ENCODE measurements around the gene ZNF496.
"Not testable (repeated sequence)": the region's sequence is repeated elsewhere in the genome, so short reads cannot be mapped to it uniquely, and the experiment has no call there.

Gene ZNF496

GRCh38 chr1:247367786-247368422 is 36.2 kb upstream of the ZNF496 start:
- no peaks in the 10 kb centered on the region for H3K9me3 ChIP-seq (replicated peaks; ENCODE audit: insufficient read depth, low read length)
- no peaks in the 10 kb centered on the region for H3K9me2 ChIP-seq (replicated peaks; ENCODE audit: insufficient read depth, low read length)
- H3K9ac ChIP-seq (ENCODE audit: low read length), result no peak overlapping the region
- H2AFZ ChIP-seq (ENCODE audit: low read length), result no peak overlapping the region
- TF ChIP-seq, protein P1, sequence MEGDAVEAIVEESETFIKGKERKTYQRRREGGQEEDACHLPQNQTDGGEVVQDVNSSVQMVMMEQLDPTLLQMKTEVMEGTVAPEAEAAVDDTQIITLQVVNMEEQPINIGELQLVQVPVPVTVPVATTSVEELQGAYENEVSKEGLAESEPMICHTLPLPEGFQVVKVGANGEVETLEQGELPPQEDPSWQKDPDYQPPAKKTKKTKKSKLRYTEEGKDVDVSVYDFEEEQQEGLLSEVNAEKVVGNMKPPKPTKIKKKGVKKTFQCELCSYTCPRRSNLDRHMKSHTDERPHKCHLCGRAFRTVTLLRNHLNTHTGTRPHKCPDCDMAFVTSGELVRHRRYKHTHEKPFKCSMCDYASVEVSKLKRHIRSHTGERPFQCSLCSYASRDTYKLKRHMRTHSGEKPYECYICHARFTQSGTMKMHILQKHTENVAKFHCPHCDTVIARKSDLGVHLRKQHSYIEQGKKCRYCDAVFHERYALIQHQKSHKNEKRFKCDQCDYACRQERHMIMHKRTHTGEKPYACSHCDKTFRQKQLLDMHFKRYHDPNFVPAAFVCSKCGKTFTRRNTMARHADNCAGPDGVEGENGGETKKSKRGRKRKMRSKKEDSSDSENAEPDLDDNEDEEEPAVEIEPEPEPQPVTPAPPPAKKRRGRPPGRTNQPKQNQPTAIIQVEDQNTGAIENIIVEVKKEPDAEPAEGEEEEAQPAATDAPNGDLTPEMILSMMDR (IDR thresholded peaks at IDR 0.05; ENCODE audit: low read length), result no peak
- TF ChIP-seq EZH2phosphoT487 (IDR thresholded peaks at IDR 0.05; ENCODE audit: low read length) (no peak), EZH2 (optimal IDR thresholded peaks at IDR 0.05; ENCODE audit: low read depth, low read length) (no peak)
- H3K27me3 ChIP-seq (replicated peaks; ENCODE audit: insufficient read depth, low read length), result no peaks in the 10 kb centered on the region
- H3K79me2 ChIP-seq (ENCODE audit: low read length), result no peaks in the 10 kb centered on the region
- no peaks in the 10 kb centered on the region for H4K20me1 ChIP-seq (ENCODE audit: insufficient read depth, low read length)
- H3K4me3 ChIP-seq (ENCODE audit: low read length), result no peak overlapping the region
- H3K27ac ChIP-seq (ENCODE audit: low read length), result no peak overlapping the region
- H3K4me2 ChIP-seq (ENCODE audit: low read depth, low read length), result no peak overlapping the region
- H3F3A ChIP-seq (ENCODE audit: insufficient read depth, low read length), result no peaks in the 10 kb centered on the region
- no peaks in the 10 kb centered on the region for H3K4me1 ChIP-seq (ENCODE audit: low read length)
- no peaks in the 10 kb centered on the region for H3K36me3 ChIP-seq (replicated peaks; ENCODE audit: insufficient read depth, low read length)
- DNase-seq, result no peak

- no peaks in the 10 kb centered on the region for H3K9me3 ChIP-seq (replicated peaks; ENCODE audit: insufficient read depth, low read length)
- H3F3A ChIP-seq (ENCODE audit: insufficient read depth, low read length), result no peaks in the 10 kb centered on the region
- H3K79me2 ChIP-seq (ENCODE audit: low read length), result no peaks in the 10 kb centered on the region
- H3K9ac ChIP-seq (ENCODE audit: low read length), result no peak overlapping the region
- H3K27me3 ChIP-seq (replicated peaks; ENCODE audit: insufficient read depth, low read length), result no peaks in the 10 kb centered on the region
- no peak overlapping the region for H3K27ac ChIP-seq (ENCODE audit: low read length)
- no peaks in the 10 kb centered on the region for H3K36me3 ChIP-seq (replicated peaks; ENCODE audit: insufficient read depth, low read length)
- H3K4me2 ChIP-seq (ENCODE audit: low read depth, low read length), result no peak overlapping the region
- H2AFZ ChIP-seq (ENCODE audit: low read length), result no peak overlapping the region
- H4K20me1 ChIP-seq (ENCODE audit: insufficient read depth, low read length), result no peaks in the 10 kb centered on the region
- H3K4me3 ChIP-seq (ENCODE audit: low read length), result no peak overlapping the region
- no peak for TF ChIP-seq EZH2phosphoT487 (IDR thresholded peaks at IDR 0.05; ENCODE audit: low read length)
- TF ChIP-seq EZH2 (optimal IDR thresholded peaks at IDR 0.05; ENCODE audit: low read depth, low read length), result no peak
- TF ChIP-seq, protein P1 (IDR thresholded peaks at IDR 0.05; ENCODE audit: low read length), result no peak
- H3K9me2 ChIP-seq (replicated peaks; ENCODE audit: insufficient read depth, low read length), result no peaks in the 10 kb centered on the region
- H3K4me1 ChIP-seq (ENCODE audit: low read length), result no peaks in the 10 kb centered on the region
- no peak for DNase-seq
Observed at GRCh38 chr1:247366926-247367645, 35.4 kb upstream of the ZNF496 start.

- H3K27ac ChIP-seq (ENCODE audit: low read length); H3F3A ChIP-seq (ENCODE audit: insufficient read depth, low read length); H3K79me2 ChIP-seq (ENCODE audit: low read length); DNase-seq; H3K9ac ChIP-seq (ENCODE audit: low read length); H3K4me1 ChIP-seq (ENCODE audit: low read length); H3K9me2 ChIP-seq (replicated peaks; ENCODE audit: insufficient read depth, low read length); H4K20me1 ChIP-seq (ENCODE audit: insufficient read depth, low read length); H3K4me2 ChIP-seq (ENCODE audit: low read depth, low read length); H3K36me3 ChIP-seq (replicated peaks; ENCODE audit: insufficient read depth, low read length); H3K27me3 ChIP-seq (replicated peaks; ENCODE audit: insufficient read depth, low read length); H3K9me3 ChIP-seq (replicated peaks; ENCODE audit: insufficient read depth, low read length); H2AFZ ChIP-seq (ENCODE audit: low read length); H3K4me3 ChIP-seq (ENCODE audit: low read length): not testable (repeated sequence)
Observed at GRCh38 chr1:247366345-247366744, 34.7 kb upstream of the ZNF496 start.

- no peaks in the 10 kb centered on the region for H3K4me1 ChIP-seq (ENCODE audit: low read length)
- H3K27ac ChIP-seq (ENCODE audit: low read length), result no peak overlapping the region
- no peaks in the 10 kb centered on the region for H3F3A ChIP-seq (ENCODE audit: insufficient read depth, low read length)
- no peak for TF ChIP-seq EZH2phosphoT487 (IDR thresholded peaks at IDR 0.05; ENCODE audit: low read length)
- TF ChIP-seq EZH2 (optimal IDR thresholded peaks at IDR 0.05; ENCODE audit: low read depth, low read length), result no peak
- TF ChIP-seq, protein P1 (IDR thresholded peaks at IDR 0.05; ENCODE audit: low read length), result no peak
- no peaks in the 10 kb centered on the region for H3K79me2 ChIP-seq (ENCODE audit: low read length)
- H2AFZ ChIP-seq (ENCODE audit: low read length), result no peak overlapping the region
- H3K4me3 ChIP-seq (ENCODE audit: low read length), result no peak overlapping the region
- H3K36me3 ChIP-seq (replicated peaks; ENCODE audit: insufficient read depth, low read length), result no peaks in the 10 kb centered on the region
- H3K9me3 ChIP-seq (replicated peaks; ENCODE audit: insufficient read depth, low read length), result no peaks in the 10 kb centered on the region
- H3K9ac ChIP-seq (ENCODE audit: low read length), result no peak overlapping the region
- no peak overlapping the region for H3K4me2 ChIP-seq (ENCODE audit: low read depth, low read length)
- H4K20me1 ChIP-seq (ENCODE audit: insufficient read depth, low read length), result no peaks in the 10 kb centered on the region
- no peaks in the 10 kb centered on the region for H3K27me3 ChIP-seq (replicated peaks; ENCODE audit: insufficient read depth, low read length)
- no peaks in the 10 kb centered on the region for H3K9me2 ChIP-seq (replicated peaks; ENCODE audit: insufficient read depth, low read length)
- DNase-seq, result no peak
Observed at GRCh38 chr1:247365023-247365422, 33.4 kb upstream of the ZNF496 start.

DNA sequence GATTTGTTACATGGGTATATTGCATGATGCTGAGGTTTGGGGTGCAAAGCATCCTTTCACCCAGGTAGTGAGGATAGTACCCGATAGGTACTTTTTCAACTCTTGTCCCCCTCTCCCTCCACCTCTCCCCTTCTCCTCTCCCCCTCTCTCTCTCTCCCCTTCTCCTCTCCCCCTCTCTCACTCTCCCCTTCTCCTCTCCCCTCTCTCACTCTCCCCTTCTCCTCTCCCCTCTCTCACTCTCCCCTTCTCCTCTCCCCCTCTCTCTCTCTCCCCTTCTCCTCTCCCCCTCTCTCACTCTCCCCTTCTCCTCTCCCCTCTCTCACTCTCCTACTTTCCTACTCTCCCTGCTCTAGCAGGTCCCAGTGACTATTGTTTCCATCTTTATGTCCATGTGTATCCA is 31.3 kb upstream of the ZNF496 start:
- H3K9me3 ChIP-seq (replicated peaks; ENCODE audit: insufficient read depth, low read length); H3K4me3 ChIP-seq (ENCODE audit: low read length); DNase-seq; H3K4me1 ChIP-seq (ENCODE audit: low read length); H4K20me1 ChIP-seq (ENCODE audit: insufficient read depth, low read length); H3K9me2 ChIP-seq (replicated peaks; ENCODE audit: insufficient read depth, low read length); H3F3A ChIP-seq (ENCODE audit: insufficient read depth, low read length); H3K36me3 ChIP-seq (replicated peaks; ENCODE audit: insufficient read depth, low read length); H3K79me2 ChIP-seq (ENCODE audit: low read length); H3K27ac ChIP-seq (ENCODE audit: low read length); H3K27me3 ChIP-seq (replicated peaks; ENCODE audit: insufficient read depth, low read length); H2AFZ ChIP-seq (ENCODE audit: low read length); H3K4me2 ChIP-seq (ENCODE audit: low read depth, low read length); H3K9ac ChIP-seq (ENCODE audit: low read length): not testable (repeated sequence)
